Fibroblast of lung (primary cell): ENCODE measurements around the gene UTS2R. TPM values are rescaled to one million over a fixed set of nuclear protein-coding genes. Genes with fewer than 3 reads are reported as not detected.
"Not testable (repeated sequence)": the region's sequence is repeated elsewhere in the genome, so short reads cannot be mapped to it uniquely, and the experiment has no call there.

ENCODE experiments used
- DNase-seq, 2 donors: peaks; one replicate each; pipeline versions ENCODE4 v3.0.0 to v3.0.0-alpha.2; 2010; ENCODE audit warnings: low read depth in 2 of 2
- H2AFZ ChIP-seq: 2 replicates; pipeline ENCODE4 v1.5.1; 2012; ENCODE audit warnings: low read length, control low read depth, inconsistent platforms
- H3K27ac ChIP-seq: 2 replicates; pipeline ENCODE4 v1.5.1; 2011; ENCODE audit warnings: low read length, control low read depth; ENCODE audit not compliant: insufficient read depth
- H3K27me3 ChIP-seq: 2 replicates; pipeline ENCODE4 v1.5.1; 2011; ENCODE audit warnings: mild to moderate bottlenecking, low read length; ENCODE audit not compliant: control insufficient read depth, insufficient read depth
- H3K36me3 ChIP-seq: 2 replicates; pipeline ENCODE4 v1.5.1; 2011; ENCODE audit warnings: low read length; ENCODE audit not compliant: control insufficient read depth, insufficient read depth
- H3K4me1 ChIP-seq: 2 replicates; pipeline ENCODE4 v1.5.1; 2011; ENCODE audit warnings: low read length; ENCODE audit not compliant: control insufficient read depth, insufficient read depth; ENCODE audit errors: extremely low read depth
- H3K4me2 ChIP-seq: 2 replicates; pipeline ENCODE4 v1.5.1; 2011; ENCODE audit warnings: low read length, control low read depth; ENCODE audit not compliant: insufficient read depth; ENCODE audit errors: extremely low read depth
- H3K4me3 ChIP-seq, 4 experiments: fragments of 200-600 bp in 1 of 4; sonication (generic) in 1 of 4; replicated peaks in 1 of 4; 2 replicates each; pipeline ENCODE4 v1.5.1; 2011 to 2016; ENCODE audit warnings: low read length in 4 of 4, low read depth in 3 of 4, mild to moderate bottlenecking in 3 of 4, control low read depth in 2 of 4, inconsistent platforms in 1 of 4, mixed read lengths in 1 of 4; ENCODE audit not compliant: insufficient read depth in 1 of 4; ENCODE audit errors: control extremely low read depth in 1 of 4
- H3K79me2 ChIP-seq: 2 replicates; pipeline ENCODE4 v1.5.1; 2012; ENCODE audit warnings: mild to moderate bottlenecking, low read length, inconsistent platforms; ENCODE audit not compliant: control insufficient read depth, insufficient read depth
- H3K9ac ChIP-seq: 2 replicates; pipeline ENCODE4 v1.5.1; 2011; ENCODE audit warnings: mild to moderate bottlenecking, low read length, control low read depth; ENCODE audit not compliant: insufficient read depth
- H3K9me3 ChIP-seq: 2 replicates; pipeline ENCODE4 v1.5.1; 2012; ENCODE audit warnings: low read depth, low read length; ENCODE audit not compliant: control insufficient read depth, insufficient read depth
- H4K20me1 ChIP-seq: 2 replicates; pipeline ENCODE4 v1.5.1; 2011; ENCODE audit warnings: low read length; ENCODE audit not compliant: control insufficient read depth, insufficient read depth; ENCODE audit errors: extremely low read depth
- EZH2 ChIP-seq: IDR thresholded peaks from 2 replicates; pipeline ENCODE4 v1.5.1; 2012; ENCODE audit warnings: low read length, control low read depth, mild to moderate bottlenecking; ENCODE audit errors: missing control alignments
- polyA plus RNA-seq, 2 donors: library from polyadenylated mRNA; depleted of rRNA in 1 of 2; stranded (reverse) in 1 of 2; unstranded in 1 of 2; fragments of >200 nt; gene quantifications; 2 replicates each; pipeline ENCODE4 v1.2.1, GENCODE V29; 2011 to 2012; ENCODE audit warnings: missing spikeins in 1 of 2
- total RNA-seq: library from RNA; depleted of rRNA; stranded (reverse); fragments of >200 nt; gene quantifications from 2 replicates; pipeline ENCODE4 v1.2.1, GENCODE V29; 2014
- TF ChIP-seq, protein P1 (sequence below), 2 donors: IDR thresholded peaks in 1 of 2; conservative IDR thresholded peaks in 1 of 2; 1 replicate in 1 of 2; 2 replicates in 1 of 2; pipeline ENCODE4 v1.5.1; 2011 to 2012; ENCODE audit warnings: low read length in 2 of 2, control low read depth in 1 of 2, inconsistent platforms in 1 of 2, low read depth in 1 of 2, mild to moderate bottlenecking in 1 of 2

Gene UTS2R
- total and polyA plus RNA-seq, 2 donors (not counting 1 experiment from before 2014, with no cell fraction given) = not detected

DNA sequence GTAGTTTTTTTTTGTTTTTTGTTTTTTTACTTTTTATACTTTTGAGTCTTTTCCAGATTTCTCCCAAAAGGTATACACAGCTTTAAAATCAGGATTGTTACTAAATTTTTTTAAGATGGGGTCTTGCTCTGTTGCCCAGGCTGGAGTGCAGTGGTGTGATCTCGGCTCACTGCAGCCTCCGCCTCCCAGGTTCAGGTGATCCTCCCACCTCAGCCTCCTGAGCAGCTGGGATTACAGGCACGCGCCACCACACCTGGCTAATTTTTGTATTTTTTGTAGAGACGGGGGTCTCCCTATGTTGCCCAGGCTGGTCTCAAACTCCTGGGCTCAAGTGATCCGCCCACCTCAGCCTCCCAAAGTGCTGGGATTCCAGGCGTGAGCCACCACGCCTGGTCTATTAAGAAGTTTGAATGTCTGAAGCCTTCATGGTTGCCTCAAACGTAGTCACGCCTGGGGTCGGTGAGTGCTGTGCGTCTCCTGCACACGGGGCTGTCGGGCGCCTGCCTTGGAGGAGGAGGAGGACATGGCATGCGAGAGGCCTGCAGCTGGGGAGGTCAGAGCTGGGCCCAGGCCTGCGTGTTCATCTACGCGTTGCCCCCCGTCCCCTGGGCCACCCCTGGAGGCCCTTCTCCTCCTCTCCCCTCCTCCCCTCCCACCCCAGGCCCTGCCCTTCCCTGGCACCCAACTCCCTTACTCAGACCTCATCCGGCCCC is 10.8 kb downstream of the UTS2R start:
- H4K20me1 ChIP-seq, DNase-seq, H3K79me2 ChIP-seq, H3K4me2 ChIP-seq, H3K4me1 ChIP-seq, H3K4me3 ChIP-seq, H3K9ac ChIP-seq, H3K9me3 ChIP-seq, H3K27ac ChIP-seq, H2AFZ ChIP-seq, H3K36me3 ChIP-seq: not testable (repeated sequence)
- peaks cover 18% of the 10 kb centered on the region for H3K27me3 ChIP-seq

DNA sequence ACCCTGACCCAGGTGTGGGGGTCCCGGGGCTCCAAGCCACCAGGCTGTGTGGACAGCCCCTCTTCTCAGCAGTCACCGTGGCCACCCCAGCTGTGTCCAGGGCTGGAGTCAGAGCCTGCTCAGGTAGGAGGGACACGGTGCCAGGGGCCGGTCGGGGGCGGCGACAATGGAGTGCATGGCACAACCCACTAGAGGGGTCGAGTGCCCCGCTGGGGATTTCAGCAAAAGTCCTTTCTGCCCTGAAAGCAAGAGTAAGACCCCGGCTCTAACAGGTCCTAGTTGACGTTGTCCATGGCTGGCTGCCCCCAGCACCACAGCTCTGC is 11.3 kb downstream of the UTS2R start:
- DNase-seq = no peak
- Histone ChIP-seq H3K4me2 (no peak overlapping the region), H4K20me1 (no peaks in the 10 kb centered on the region), H2AFZ (no peak overlapping the region), H3K9me3 (no peaks in the 10 kb centered on the region), H3K27ac (no peak overlapping the region), H3K4me1 (no peaks in the 10 kb centered on the region), H3K27me3 (peaks cover 22% of the 10 kb centered on the region), H3K36me3 (no peaks in the 10 kb centered on the region), H3K9ac (no peak overlapping the region), H3K79me2 (no peaks in the 10 kb centered on the region), H3K4me3 (no peak overlapping the region)
- TF ChIP-seq EZH2 = no peak
- TF ChIP-seq, protein P1, sequence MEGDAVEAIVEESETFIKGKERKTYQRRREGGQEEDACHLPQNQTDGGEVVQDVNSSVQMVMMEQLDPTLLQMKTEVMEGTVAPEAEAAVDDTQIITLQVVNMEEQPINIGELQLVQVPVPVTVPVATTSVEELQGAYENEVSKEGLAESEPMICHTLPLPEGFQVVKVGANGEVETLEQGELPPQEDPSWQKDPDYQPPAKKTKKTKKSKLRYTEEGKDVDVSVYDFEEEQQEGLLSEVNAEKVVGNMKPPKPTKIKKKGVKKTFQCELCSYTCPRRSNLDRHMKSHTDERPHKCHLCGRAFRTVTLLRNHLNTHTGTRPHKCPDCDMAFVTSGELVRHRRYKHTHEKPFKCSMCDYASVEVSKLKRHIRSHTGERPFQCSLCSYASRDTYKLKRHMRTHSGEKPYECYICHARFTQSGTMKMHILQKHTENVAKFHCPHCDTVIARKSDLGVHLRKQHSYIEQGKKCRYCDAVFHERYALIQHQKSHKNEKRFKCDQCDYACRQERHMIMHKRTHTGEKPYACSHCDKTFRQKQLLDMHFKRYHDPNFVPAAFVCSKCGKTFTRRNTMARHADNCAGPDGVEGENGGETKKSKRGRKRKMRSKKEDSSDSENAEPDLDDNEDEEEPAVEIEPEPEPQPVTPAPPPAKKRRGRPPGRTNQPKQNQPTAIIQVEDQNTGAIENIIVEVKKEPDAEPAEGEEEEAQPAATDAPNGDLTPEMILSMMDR (conservative IDR thresholded peaks at IDR 0.05 in 1 of 2, IDR thresholded peaks at IDR 0.05 in 1 of 2; ENCODE audit: low read depth in 1 of 2, low read length in 2 of 2) = no peak

DNA sequence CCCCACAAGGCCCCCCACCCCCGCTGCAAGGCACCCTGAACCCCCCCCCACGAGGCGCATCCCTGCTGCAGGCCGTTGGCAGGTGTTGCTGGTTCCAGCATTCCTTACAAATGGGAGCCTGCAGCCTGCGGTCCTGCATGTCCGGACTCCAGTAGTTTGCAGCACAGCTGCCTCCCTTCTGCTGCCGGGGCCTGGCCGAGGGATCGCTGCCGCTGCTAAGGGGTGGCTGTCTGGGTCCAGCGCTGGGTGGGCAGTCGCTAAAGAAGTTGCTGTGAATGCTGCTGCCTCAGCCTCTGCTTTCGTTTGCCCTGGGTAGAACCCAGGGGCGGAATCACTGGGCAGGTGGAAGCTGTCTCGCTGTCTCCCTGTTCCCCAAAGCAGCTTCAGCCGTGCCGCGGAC is 11.8 kb downstream of the UTS2R start:
- Histone ChIP-seq H4K20me1 (no peaks in the 10 kb centered on the region), H3K27me3 (peaks cover 24% of the 10 kb centered on the region), H3K27ac (no peak overlapping the region), H2AFZ (no peak overlapping the region), H3K9me3 (no peaks in the 10 kb centered on the region), H3K79me2 (no peaks in the 10 kb centered on the region), H3K4me1 (no peaks in the 10 kb centered on the region), H3K4me3 (no peak overlapping the region), H3K4me2 (no peak overlapping the region), H3K36me3 (no peaks in the 10 kb centered on the region), H3K9ac (no peak overlapping the region)
- TF ChIP-seq, protein P1 (conservative IDR thresholded peaks at IDR 0.05 in 1 of 2, IDR thresholded peaks at IDR 0.05 in 1 of 2; ENCODE audit: low read depth in 1 of 2, low read length in 2 of 2) = no peak
- no peak for TF ChIP-seq EZH2
- no peak for DNase-seq
